Measurements from ENCODE around the gene MCCC2.

Gene MCCC2

DNA sequence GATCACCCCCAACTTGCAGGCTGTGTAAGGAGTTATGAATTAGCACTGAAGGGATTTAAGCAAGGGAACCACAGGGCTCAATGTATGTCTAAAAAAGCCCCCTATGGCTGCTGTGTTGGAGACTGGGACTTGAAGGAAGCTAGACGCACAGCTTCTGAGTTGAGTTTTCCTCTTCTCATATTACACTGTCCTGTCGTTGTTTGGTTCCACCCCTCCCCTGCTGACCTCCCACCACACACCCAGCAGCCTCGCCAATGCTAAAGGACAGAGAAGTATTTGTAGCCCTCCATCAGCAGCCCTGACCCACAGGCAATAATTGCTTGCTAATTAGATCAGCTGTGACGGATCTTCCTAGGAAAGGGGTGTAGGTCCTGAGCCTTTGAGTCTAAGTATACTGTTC is 116.8 kb downstream of the MCCC2 start:
- TF ChIP-seq LEF1 (IDR thresholded peaks at IDR 0.05; ENCODE audit: borderline replicate concordance) (no peak), SUZ12 (IDR thresholded peaks at IDR 0.05) (no peak), ARNT (IDR thresholded peaks at IDR 0.05) (no peak)
- peak; percentile 25 for DNase-seq (ENCODE audit: extremely low spot score)
- CTCF ChIA-PET, result no interaction called here
- POLR2A ChIA-PET, result interaction anchor here (1.6 kb wide), 1 partner anchor 10 kb away, joined by 7 read pairs; no protein-coding TSS in a partner anchor

DNA sequence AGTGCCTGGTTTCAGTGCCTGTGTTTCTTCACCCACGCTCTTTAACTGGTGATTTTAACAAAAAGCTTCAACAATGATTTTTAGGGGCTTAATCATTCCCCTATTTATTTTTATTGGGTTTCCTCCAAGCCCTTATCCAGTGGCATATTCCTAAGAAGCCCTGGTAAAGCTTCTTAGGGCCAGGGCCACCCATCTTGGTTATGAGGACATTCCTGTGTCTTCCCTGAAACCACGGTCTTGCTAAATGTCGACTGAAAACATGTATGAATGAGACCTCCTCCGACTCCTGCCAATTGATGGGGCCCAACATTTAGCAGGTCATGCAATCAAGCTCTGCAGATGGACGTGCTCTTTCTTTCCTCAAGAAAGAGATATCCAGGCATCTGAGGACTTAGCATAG is 118.3 kb downstream of the MCCC2 start:
- POLR2A ChIA-PET, result no interaction called here
- no peak for TF ChIP-seq FOXA1 (IDR thresholded peaks at IDR 0.05)
- TF ChIP-seq TARDBP (IDR thresholded peaks at IDR 0.05), result no peak
- TF ChIP-seq SP1 (IDR thresholded peaks at IDR 0.05), result no peak
- no peak for TF ChIP-seq HDGF (IDR thresholded peaks at IDR 0.05; ENCODE audit: borderline replicate concordance)
- TF ChIP-seq NFRKB (IDR thresholded peaks at IDR 0.05), result no peak
- no peak for TF ChIP-seq ELF4 (IDR thresholded peaks at IDR 0.05)
- TF ChIP-seq FOXM1 (IDR thresholded peaks at IDR 0.05; ENCODE audit: borderline replicate concordance), result no peak
- TF ChIP-seq FOXK2 (IDR thresholded peaks at IDR 0.05), result no peak
- TF ChIP-seq, protein P1, sequence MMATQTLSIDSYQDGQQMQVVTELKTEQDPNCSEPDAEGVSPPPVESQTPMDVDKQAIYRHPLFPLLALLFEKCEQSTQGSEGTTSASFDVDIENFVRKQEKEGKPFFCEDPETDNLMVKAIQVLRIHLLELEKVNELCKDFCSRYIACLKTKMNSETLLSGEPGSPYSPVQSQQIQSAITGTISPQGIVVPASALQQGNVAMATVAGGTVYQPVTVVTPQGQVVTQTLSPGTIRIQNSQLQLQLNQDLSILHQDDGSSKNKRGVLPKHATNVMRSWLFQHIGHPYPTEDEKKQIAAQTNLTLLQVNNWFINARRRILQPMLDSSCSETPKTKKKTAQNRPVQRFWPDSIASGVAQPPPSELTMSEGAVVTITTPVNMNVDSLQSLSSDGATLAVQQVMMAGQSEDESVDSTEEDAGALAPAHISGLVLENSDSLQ (IDR thresholded peaks at IDR 0.05), result no peak
- no peak for TF ChIP-seq SUZ12 (IDR thresholded peaks at IDR 0.05)
- TF ChIP-seq LEF1 (IDR thresholded peaks at IDR 0.05; ENCODE audit: borderline replicate concordance), result no peak
- DNase-seq (ENCODE audit: extremely low spot score), result no peak
- CTCF ChIA-PET, result no interaction called here

DNA sequence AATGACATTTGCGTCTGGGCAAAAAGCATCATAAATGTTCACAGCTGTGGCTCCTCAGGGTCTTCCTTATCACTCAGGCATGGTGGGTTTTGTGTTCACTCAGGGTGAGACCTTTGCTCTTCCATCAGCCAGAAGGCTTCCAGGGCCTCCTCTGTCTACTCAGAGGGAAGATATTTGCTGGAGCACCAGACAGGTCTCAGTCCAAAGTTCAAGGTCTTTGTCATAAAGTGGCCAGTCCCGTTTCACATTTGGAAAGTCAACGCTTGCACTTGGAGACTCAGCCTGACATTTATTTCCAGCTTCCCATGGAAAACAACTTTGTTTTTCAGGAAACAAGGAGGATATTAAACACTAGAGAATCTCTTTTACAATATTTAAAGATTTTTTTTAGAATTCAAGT is 119.8 kb downstream of the MCCC2 start:
- ChIA-PET POLR2A (no interaction called here), CTCF (no interaction called here)
- TF ChIP-seq FOXA1 (IDR thresholded peaks at IDR 0.05) (no peak), BHLHE40 (IDR thresholded peaks at IDR 0.05; ENCODE audit: borderline replicate concordance) (no peak)
- TF ChIP-seq, protein P1 (IDR thresholded peaks at IDR 0.05), result no peak
- no peak for DNase-seq (ENCODE audit: extremely low spot score)
